HG02981 (cell line): ENCODE measurements around the gene LRRC26.
A peak's percentile ranks its signal among the peaks of the same experiment; 100 is the strongest.

Source experiments
- ATAC-seq: cut with Tn5 transposase; IDR thresholded peaks from one replicate; pipeline ENCODE4 v1.9.1; 2021; ENCODE audit warnings: mild to moderate bottlenecking, moderate library complexity; ENCODE audit not compliant: unreplicated experiment

Gene LRRC26

GRCh38 chr9:137199411-137200121 is 29.7 kb upstream of the LRRC26 start:
- ATAC-seq, result no peak

DNA sequence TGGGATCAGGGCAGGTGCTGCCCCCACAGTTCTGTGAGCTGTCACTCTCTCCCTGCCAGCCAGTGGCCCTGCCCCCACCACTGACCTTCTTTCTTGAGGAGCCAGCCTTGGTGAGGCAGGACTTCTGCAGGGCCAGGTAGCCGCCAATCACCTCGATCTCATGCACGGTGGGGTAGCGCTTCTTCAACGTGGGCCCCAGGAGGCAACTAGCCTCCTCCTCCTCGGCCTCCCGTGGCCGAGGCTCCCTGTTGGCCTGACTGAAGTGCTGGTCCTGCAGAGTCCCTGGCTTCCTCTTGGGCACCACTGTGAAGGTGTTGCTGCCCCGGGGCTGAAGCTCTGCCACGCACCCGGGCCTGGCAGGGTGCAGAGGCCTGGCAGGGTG is 29.0 kb upstream of the LRRC26 start:
- no peak for ATAC-seq

DNA sequence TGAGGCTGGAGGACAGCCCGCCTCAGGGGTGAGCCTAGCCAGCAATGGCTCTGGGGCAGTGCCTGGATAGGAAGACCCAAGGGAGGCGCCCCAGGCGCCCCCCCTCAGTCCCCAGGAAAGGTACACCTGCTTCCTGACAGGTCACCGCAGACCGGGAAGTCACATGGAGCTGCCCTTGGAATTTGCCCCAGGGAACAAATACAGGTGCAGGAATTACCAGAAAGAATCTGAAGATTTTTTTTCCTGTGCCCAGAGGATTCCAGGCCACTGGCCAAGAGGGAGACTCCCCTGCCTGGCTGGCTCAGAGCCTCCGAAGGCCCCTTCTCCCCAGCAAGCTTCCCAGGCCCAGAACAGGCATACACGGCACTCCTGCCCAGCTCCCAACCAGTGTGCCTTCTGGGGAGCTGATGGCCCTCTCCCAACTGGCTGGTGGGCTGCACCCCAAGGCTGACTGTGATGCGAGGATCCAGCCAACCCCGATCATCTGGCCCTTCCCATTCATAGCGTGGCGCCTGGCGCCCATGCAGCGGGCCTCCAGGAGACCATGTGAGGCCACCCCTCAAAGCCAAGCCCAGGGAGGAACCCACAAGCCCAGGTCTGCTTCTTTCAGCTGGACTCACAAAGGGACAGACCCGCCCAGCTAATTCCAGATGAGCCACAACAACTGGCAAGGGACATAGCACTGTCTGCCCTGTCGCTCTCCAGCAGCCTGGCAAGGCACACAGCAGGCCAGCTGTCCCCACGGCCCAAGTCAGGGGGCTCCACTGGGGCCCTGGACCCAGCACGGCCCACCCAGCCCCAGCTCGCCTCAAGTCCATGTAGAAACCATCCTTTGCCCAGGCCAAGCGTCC is 28.4 kb upstream of the LRRC26 start:
- no peak for ATAC-seq

DNA sequence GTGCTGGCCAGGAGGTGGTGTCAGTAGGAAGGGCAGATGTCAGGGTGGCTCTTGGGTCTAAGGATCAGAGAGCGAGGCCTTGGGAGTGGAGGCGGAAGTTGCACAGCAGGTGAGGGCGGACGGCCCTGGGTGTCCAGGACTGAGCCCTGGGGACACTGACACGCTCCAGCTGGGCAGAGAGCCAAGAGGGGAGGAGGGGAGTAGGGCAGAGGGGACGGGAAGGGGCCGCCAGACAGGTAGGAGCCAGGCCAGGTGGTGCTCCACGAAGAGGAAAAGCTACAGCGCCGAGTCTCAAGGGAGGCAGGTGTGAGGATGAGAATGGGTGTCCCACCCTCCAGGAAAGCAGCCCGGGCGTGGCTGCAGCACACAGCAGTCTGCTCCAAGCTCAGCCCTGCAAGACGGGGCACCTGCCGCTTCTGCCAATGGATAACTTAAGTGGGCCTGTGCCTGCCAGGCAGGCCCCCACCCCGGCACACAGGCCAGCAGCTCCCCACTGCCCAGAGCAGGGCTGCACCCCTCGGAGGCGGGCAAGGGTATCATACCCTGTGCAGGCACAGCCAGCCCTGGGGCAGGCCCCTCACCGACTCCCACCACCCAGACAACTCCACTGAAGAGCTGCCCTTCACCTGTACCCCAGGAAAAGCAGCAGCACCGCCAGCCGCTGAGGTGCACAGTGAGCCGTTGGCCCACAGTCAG is 25.8 kb upstream of the LRRC26 start:
- no peak for ATAC-seq

DNA sequence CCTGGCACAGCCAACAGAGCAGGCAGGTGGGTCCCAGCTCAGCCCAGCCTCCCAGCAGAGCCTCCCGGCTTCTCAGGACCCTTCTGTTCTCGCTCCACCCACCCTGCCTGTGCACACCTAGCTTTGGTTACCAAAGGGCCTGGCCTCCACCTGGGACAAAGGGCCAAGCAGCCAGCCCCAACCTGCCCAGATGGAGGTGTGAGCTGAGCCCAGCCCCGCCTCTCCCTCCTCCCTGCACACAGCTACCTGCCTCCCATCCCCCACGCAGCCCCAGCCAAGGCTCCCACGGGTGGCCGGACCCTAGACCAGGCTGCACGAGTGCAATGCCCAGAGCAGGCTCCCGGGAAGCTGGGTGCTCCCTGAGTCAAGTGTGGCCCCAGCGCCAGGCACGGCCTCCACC is 25.1 kb upstream of the LRRC26 start:
- ATAC-seq, result no peak

DNA sequence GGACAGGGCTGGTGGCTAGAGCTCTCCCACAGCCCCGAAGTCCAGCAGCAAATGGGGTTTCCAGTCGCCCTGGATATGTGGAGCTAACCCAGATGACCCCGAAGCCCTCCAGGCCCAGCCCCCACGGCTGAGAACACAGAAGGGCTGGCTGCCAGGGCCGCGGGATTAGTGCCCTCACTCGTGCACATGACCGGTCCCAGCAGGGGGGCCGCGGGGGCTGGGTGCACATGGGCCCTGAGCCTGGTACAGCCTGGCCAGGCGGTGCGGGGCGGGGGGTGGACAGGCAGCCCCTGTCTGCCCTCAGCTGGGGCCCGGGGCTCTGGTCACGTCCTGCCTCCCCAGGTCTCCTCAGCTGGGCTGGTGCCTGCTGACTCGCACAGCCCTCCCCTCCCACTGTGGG is 24.5 kb upstream of the LRRC26 start:
- ATAC-seq, result no peak

- ATAC-seq, result no peak
Measured at GRCh38 chr9:137193771-137194170, 23.9 kb upstream of the LRRC26 start.

GRCh38 chr9:137192859-137193258 is 23.0 kb upstream of the LRRC26 start:
- ATAC-seq, result no peak

- no peak for ATAC-seq
Measured at GRCh38 chr9:137192448-137192780, 22.6 kb upstream of the LRRC26 start.

DNA sequence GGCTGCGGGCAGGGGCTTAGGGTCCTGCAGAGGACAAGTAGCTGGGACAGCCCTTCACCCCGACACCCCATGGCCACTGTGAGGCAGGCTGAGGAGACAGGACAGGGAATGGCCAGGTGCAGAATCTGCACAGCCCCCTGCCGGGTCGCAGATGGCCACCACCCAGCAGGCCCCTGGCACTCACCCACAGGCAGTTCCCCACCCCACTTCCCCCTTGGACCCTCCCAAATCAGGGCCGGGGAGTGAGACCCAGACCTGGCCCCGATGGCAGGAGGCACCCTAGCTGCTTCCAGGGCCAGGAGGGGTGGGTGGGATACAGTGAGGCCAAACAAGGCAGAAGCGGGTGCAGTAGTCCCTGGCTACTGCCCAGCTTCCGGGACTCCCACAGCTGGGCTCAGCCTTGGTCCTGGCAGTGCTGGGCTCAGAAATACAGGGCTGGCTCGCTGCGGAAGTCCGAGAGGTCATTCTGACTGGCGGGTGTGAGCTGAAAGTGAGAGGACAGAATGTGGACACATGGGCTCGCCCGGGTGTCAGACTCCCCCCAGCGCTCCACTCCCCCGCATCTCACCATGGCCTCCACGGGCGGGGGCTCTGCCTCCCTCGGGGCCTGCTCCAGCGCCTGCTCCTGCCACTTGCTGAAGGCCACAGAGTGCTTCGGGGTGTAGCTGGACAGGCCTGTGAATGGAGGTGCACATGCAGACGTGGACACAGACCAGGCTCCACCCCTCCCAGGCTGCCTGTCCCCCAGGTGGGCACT is 22.0 kb upstream of the LRRC26 start:
- ATAC-seq, result no peak

DNA sequence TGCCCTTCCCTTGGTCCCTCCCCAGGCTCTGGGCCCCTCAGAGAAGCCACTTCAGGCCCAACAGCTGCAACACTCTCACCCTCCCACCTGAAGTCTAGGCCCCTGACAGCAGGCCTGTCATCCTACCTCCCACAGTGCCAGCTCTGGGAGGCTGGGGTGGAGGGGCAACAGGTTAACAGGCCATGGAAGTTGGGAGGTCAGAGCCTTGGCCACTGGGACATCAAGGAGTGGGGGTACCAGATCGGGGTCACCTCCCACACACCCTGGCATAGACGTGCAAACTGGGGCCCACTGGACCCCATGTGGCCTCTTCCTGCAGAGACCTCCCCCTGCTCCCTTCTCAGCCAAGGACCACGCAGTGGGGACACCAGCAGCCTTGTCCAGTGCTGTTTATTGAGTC is 21.4 kb upstream of the LRRC26 start:
- ATAC-seq, result no peak

DNA sequence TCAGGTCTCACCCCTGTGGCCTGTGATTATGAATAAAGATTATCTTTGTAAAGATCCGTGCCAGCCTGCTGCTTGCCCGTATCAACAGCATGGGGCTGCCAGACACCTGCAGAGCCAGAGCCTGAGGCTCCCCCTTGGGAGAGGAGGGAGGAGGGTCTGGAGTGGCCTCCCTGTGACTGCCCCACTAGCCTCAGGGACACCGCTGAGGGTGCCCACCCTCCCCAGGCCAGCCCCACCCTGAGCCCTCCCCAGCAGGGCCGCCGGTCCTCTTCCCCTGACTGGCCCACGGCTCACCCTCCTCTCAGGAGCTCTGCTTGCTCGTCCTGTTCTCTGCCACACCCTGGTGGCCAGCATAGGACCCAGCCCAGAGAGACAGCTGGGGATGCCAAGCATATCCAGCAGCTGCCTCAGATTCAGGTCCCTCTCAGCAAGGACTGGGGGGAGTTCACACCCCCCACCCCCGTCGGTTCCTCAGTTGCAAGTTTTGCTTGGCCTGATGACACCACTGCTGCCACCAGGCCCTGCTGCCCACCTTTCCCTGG is 20.5 kb upstream of the LRRC26 start:
- ATAC-seq, result no peak

DNA sequence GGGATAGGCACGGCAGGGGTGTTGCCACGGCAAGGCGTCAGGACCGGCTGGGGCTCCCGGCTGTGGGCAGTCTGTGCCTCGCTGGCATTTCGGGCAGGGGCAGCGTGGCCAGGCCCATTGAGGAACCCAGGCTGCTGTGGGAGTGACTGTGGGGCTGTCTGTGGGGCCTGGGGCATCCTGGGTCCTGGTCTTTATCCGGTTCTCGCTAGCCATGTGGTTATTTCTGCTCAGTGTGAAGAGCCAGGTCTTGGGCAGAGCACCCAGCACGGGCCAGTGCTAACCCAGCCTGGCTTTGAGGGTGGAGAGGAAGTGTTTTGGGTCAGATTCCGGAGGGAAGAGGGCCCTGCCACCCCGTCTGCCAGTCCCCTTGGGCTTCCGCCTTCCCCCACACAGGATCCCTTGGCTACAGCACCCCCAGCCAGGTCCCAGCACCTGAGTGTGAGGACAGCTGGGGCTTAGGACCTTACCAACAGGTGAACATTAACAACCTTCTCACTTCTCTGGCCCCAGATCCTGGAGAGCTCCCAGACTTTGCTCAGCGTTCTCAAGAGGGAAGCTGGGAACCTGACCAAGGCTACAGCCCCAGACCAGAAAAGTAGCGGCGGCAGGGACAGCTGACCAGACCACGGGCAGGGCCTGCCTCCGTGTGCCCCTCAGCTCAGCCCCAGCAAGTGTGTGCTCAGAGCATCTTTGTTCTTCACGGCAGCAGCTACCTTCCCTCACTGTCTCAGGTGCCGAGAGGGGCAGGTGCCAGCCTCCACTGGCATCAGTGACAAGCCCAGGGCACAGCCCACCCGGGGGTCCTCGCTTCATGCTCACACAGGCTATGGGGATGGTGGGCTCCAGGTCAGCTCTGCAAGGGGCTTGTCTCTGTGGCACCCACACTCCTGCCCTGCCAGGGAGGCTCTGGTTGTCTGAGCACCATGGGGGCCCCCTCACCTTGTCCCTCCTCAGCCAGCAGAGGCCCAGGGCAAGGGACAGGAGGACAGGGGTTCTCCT is 19.7 kb upstream of the LRRC26 start:
- ATAC-seq, result no peak

- ATAC-seq, result peak; percentile 71
Measured at GRCh38 chr9:137188490-137189296, 18.8 kb upstream of the LRRC26 start, which contains the start of the genes ANAPC2 and SSNA1. Gene ANAPC2, minus strand, starts transcription at chr9:137188560. Its CDS starts 28 bp downstream, at chr9:137188532. Gene SSNA1, plus strand, starts transcription at chr9:137188676. Its CDS starts 51 bp downstream, at chr9:137188727.

DNA sequence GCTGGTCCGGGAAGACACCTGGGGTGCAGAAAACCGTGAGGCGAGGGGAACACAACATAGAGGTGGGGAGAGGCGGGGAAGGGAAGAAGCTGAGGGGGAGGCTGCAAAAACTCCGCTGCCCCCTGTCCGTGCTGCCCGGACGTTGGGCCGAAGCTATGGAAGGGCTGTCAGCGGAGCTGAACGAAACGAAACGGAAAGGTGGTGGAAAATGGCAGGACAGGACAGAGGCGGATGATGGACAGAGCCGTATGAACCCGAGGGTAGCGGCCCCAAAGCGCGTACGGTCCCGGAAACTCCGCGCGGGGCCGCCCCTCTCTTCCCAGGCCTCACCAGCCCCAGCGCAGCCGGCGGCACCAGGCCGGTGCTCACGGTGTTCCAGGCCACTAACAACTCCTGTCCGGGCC is 18.2 kb upstream of the LRRC26 start:
- ATAC-seq, result no peak

- no peak for ATAC-seq
Measured at GRCh38 chr9:137187386-137187785, 17.5 kb upstream of the LRRC26 start.

GRCh38 chr9:137186385-137186784 is 16.5 kb upstream of the LRRC26 start:
- no peak for ATAC-seq

DNA sequence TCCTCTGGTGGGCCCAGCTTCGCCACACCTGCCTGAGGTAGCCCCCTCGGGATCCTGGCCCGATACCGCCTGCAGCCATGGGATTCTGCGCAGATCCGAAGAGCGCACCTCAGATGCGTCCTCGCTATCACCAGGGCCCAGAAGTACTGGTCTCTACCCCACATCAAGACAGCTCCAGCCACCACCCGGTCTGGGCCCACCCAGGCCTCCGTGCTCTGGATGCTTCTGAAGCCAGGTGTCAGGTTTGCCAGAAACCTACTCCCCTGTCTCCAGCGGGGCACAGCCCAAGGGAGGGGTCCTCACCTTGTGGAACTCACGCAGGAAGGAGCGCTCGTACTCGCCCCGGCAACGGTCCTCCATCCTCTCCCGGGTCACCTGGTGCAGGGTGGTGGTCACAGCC is 16.1 kb upstream of the LRRC26 start:
- ATAC-seq, result no peak
